Fibroblast of peridontal ligament (primary cell): ENCODE data around the gene LGALS9C.
"Not testable (repeated sequence)": the region's sequence is repeated elsewhere in the genome, so short reads cannot be mapped to it uniquely, and the experiment has no call there.

Source experiments
- DNase-seq: peaks from one replicate; pipeline ENCODE4 v3.0.0-alpha.2; 2010; ENCODE audit errors: extremely low read depth

Gene LGALS9C

GRCh38 chr17:18528899-18529500 lies 52.4 kb downstream of the LGALS9C start:
- DNase-seq, result not testable (repeated sequence)

GRCh38 chr17:18530405-18530804 lies 53.8 kb downstream of the LGALS9C start:
- not testable (repeated sequence) for DNase-seq

GRCh38 chr17:18542234-18542633 lies 65.6 kb downstream of the LGALS9C start:
- not testable (repeated sequence) for DNase-seq

GRCh38 chr17:18542907-18543306 lies 66.3 kb downstream of the LGALS9C start:
- not testable (repeated sequence) for DNase-seq
